Measurements from ENCODE around the gene CASKIN1. TPM values are rescaled to one million over a fixed set of nuclear protein-coding genes. Genes with fewer than 3 reads are reported as not detected.

The CASKIN1 gene
- polyA plus RNA-seq, 1 donor (not counting 4 experiments of a cell fraction or from before 2014, with no cell fraction given), result 0.04 TPM

DNA sequence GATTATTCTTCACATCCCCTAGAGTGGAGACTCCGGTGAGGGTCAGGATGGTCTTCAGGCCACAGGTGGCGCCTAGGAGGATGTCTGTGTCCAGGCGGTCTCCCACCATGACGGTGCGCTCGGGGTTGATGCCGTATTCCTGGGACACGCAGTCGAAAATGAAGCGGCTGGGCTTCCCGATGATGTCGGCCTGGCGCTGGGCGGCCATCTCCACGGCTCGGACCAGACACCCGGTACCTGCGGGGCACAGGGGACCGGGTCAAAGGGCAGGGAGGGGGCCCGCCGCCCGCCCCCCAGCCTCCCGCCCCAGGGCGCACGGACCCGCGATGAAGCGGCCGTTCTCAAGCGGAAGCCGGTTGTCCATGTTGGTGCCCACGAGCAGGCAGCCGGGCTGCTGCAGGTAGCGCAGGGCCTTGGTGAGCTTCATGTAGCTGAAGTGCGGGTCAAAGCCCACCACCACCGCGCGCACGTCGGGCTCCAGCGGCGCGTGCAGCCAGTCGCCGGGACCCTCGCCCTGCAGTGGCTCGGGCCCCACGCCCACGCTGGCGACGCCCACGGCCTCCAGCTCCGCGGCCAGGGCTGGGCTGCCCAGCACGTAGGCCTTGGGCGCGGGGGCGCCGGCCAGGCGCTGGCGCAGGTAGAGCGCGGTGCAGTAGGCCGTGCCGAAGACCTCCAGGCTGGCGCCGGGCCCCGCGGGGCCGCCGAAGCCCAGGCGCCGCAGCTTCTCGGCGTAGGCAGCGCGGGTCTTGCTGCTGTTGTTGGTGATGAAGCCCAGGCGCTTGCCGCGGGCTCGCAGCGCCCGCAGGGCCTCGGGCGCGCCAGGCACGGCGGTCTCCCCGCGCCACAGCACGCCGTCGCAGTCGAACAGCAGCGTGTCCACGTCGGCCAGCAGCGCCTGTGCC lies 17.7 kb upstream of the CASKIN1 start:
- Histone ChIP-seq H3K36me3 (ENCODE audit: control insufficient read depth in 2 of 2, extremely low read depth in 1 of 2, insufficient read depth in 2 of 2, low read length in 2 of 2) (peaks cover 3 to 15% of the 10 kb centered on the region in 2 experiments), H3K9me3 (ENCODE audit: control insufficient read depth, low read depth, low read length) (no peaks in the 10 kb centered on the region), H3K9ac (ENCODE audit: control insufficient read depth, extremely low read depth, insufficient read depth, low read length) (peak overlapping the region; percentile 78), H3K27ac (ENCODE audit: control insufficient read depth, insufficient read depth, low read length) (peak overlapping the region; percentile 31), H3K79me2 (ENCODE audit: control insufficient read depth, insufficient read depth, low read length) (peaks cover 20% of the 10 kb centered on the region), H3K4me2 (ENCODE audit: control insufficient read depth, extremely low read depth, insufficient read depth, low read depth, low read length) (peak overlapping the region; percentile 79), H3K4me3 (ENCODE audit: control insufficient read depth in 2 of 3, extremely low read depth in 1 of 3, insufficient read depth in 2 of 3, low read depth in 1 of 3, low read length in 3 of 3) (peak overlapping the region; percentile 61 to 80 (median 75)), H4K20me1 (ENCODE audit: control insufficient read depth, extremely low read depth, insufficient read depth, low read length) (no peaks in the 10 kb centered on the region), H3K9me1 (ENCODE audit: control insufficient read depth, extremely low read depth, insufficient read depth, low read length) (no peaks in the 10 kb centered on the region), H3K27me3 (ENCODE audit: control insufficient read depth, extremely low read depth, insufficient read depth, low read length) (no peaks in the 10 kb centered on the region), H2AFZ (ENCODE audit: control insufficient read depth, low read length) (peak overlapping the region; percentile 51), H3K4me1 (ENCODE audit: control insufficient read depth, extremely low read depth, insufficient read depth, low read length) (peaks cover 13% of the 10 kb centered on the region)
- no peak for FAIRE-seq
- dilution Hi-C loops (cut with MboI; ENCODE audit: extremely low pct_ligation_motif_present, low sequenced_read_pairs), result no loop called here
- no peak for DNase-seq (ENCODE audit: low read depth, low spot score)
- TF ChIP-seq CTCF (optimal IDR thresholded peaks at IDR 0.05 in 1 of 3, IDR thresholded peaks at IDR 0.05 in 1 of 3, conservative IDR thresholded peaks at IDR 0.05 in 1 of 3; ENCODE audit: extremely low read depth in 1 of 3, insufficient read depth in 2 of 3, low read length in 3 of 3) (no peak), EZH2 (IDR thresholded peaks at IDR 0.05; ENCODE audit: low read length) (no peak)

DNA sequence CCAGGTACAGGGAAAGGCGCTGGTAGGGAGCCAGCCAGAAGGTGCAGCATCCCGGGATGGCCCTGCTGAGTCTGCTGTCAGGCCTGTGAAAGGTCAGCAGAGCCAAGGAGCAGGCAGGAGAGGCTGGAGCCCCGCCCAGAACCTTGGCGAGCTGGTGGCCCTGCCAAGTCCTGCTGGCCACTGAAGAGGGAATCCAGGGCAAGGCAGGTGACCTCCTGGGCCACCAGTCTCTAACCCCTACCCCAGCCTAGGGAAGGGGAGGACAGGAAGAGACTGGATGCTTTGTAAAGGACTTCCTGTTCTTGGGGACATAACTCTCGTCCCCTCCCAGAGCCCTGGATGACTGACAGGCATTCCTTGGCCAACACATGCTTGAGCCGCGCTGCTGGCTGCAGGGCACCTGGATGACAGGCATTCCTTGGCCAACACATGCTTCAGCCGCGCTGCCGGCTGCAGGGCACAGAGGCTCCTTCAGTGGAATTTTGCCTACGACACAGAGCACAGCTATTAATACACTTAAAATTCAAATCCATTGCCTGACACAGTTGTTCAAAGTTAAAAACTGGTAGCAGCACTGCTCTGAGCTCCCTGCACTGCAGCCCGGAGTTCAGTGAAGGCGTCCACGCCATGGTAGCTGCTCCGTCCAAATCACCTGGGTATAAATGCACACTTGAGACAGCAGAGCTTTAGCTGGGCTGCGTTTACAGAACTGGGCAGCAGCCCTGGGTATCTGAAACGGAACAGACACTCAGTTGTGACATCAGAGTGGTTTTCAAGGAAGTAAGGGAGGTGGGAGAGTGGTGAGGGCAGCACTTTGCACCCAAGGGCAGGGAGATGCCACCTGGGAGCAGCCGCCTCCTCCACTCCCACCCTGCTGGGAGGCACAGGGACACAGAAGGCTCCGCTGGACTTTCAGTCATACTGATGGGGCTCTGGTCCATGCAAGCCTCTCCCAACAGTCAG lies 16.2 kb upstream of the CASKIN1 start:
- Histone ChIP-seq H3K79me2 (ENCODE audit: control insufficient read depth, insufficient read depth, low read length) (peaks cover 20% of the 10 kb centered on the region), H3K9me3 (ENCODE audit: control insufficient read depth, low read depth, low read length) (no peaks in the 10 kb centered on the region), H3K9me1 (ENCODE audit: control insufficient read depth, extremely low read depth, insufficient read depth, low read length) (no peaks in the 10 kb centered on the region), H3K27me3 (ENCODE audit: control insufficient read depth, extremely low read depth, insufficient read depth, low read length) (no peaks in the 10 kb centered on the region), H3K27ac (ENCODE audit: control insufficient read depth, insufficient read depth, low read length) (no peak overlapping the region), H4K20me1 (ENCODE audit: control insufficient read depth, extremely low read depth, insufficient read depth, low read length) (no peaks in the 10 kb centered on the region), H3K4me2 (ENCODE audit: control insufficient read depth, extremely low read depth, insufficient read depth, low read depth, low read length) (peak overlapping the region; percentile 79), H3K4me1 (ENCODE audit: control insufficient read depth, extremely low read depth, insufficient read depth, low read length) (peaks cover 13% of the 10 kb centered on the region), H3K4me3 (ENCODE audit: control insufficient read depth in 2 of 3, extremely low read depth in 1 of 3, insufficient read depth in 2 of 3, low read depth in 1 of 3, low read length in 3 of 3) (peak overlapping the region; percentile 55 to 75 (median 61)), H3K9ac (ENCODE audit: control insufficient read depth, extremely low read depth, insufficient read depth, low read length) (peak overlapping the region; percentile 78), H2AFZ (ENCODE audit: control insufficient read depth, low read length) (no peak overlapping the region), H3K36me3 (ENCODE audit: control insufficient read depth in 2 of 2, extremely low read depth in 1 of 2, insufficient read depth in 2 of 2, low read length in 2 of 2) (peaks cover 8 to 19% of the 10 kb centered on the region in 2 experiments)
- no peak for FAIRE-seq
- dilution Hi-C loops (cut with MboI; ENCODE audit: extremely low pct_ligation_motif_present, low sequenced_read_pairs), result no loop called here
- TF ChIP-seq EZH2 (IDR thresholded peaks at IDR 0.05; ENCODE audit: low read length) (no peak), CTCF (optimal IDR thresholded peaks at IDR 0.05 in 1 of 3, IDR thresholded peaks at IDR 0.05 in 1 of 3, conservative IDR thresholded peaks at IDR 0.05 in 1 of 3; ENCODE audit: extremely low read depth in 1 of 3, insufficient read depth in 2 of 3, low read length in 3 of 3) (no peak)
- no peak for DNase-seq (ENCODE audit: low read depth, low spot score)

All from keratinocyte (primary cell).